ENCODE results near the gene DKC1.

- TF ChIP-seq POLR2A (IDR thresholded peaks at IDR 0.05) (no peak), CTCF (IDR thresholded peaks at IDR 0.05) (no peak)
These were observed 43.0 kb downstream of the DKC1 start for GRCh38 chrX:154805696-154806091.
